Brain pericyte (primary cell): ENCODE data around the gene TOGARAM1.
"Not testable (repeated sequence)": the region's sequence is repeated elsewhere in the genome, so short reads cannot be mapped to it uniquely, and the experiment has no call there.

ENCODE experiments used
- DNase-seq: peaks from one replicate; pipeline ENCODE4 v3.0.0-alpha.2; 2012; ENCODE audit warnings: low read depth, low spot score

TOGARAM1 gene

DNA sequence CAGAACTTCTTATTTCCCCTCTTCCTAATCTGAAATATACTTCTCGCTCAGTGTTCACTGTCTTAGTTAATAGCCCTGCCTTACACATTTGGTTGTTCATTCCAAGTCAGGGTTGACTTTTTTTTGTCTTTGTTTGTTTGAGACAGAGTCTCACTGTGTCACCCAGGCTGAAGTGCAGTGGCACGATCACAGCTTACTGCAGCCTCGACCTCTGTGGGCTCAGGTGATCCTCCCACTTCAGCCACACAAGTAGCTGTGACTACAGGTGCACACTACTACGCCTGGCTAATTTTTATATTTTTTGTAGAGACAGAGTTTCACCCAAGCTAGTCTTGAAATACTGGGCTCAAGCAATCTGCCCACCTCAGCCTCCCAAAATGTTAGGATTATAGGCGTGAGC, 79.7 kb downstream of the TOGARAM1 start:
- DNase-seq = no peak

GRCh38 chr14:45044638-45045037, 82.6 kb downstream of the TOGARAM1 start:
- no peak for DNase-seq

GRCh38 chr14:45048385-45048784, 86.4 kb downstream of the TOGARAM1 start:
- no peak for DNase-seq

DNA sequence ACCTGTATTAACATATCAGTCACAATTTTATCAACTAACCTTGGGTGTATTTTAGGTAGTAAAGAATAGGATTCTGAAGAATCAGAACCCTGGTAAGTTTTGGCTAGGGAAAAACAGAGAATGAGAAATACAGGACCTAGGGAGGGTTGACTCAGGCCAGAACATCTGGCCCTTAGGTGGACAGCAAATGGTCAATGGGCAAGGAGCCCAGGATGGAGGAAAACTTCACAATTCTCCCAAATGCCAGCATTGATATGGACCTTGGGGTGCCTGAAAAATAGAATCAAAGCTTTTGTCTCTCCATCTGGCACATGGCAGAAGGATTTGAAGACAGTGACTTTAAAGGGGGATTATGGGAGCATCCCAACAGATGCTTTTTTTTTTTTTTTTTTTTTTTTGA, 89.2 kb downstream of the TOGARAM1 start:
- no peak for DNase-seq

DNA sequence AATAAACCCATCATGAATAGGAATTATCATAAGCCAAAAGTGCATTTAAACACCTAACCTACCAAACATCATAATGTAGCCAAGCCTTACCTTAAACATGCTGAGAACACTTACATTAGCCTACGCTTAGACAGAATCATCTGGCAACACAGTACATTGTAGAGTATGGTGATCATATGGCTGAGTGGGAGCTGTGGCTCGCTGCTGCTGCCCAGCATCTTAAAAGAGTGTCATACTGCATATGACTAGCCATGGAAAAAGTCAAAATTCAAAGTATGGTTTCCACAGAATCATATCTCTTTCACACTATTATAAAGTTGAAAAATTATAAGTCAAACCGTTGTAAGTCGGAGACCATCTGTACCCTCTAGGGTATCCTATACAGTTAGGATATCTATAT, 89.9 kb downstream of the TOGARAM1 start:
- no peak for DNase-seq

DNA sequence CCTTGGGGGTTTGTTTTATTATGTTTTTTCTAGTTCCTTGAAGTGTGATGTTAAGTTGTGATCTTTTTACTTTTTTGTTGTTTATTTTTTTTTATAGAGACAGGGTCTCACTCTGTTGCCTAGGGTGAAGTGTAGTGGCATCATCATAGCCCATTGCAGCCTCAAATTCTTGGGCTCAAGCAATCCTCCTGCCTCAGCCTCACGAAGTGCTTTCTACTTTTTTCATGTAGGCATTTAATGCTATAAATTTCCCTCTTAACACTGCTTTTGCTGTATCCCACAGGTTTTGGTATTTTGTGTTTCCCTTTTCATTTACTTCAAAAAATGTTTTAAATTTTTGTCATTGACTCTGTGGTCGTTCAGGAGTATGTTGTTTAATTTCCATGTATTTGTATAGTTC, 95.4 kb downstream of the TOGARAM1 start:
- DNase-seq = no peak

- DNase-seq = no peak
Observed at GRCh38 chr14:45057881-45058364, 95.9 kb downstream of the TOGARAM1 start.

GRCh38 chr14:45060551-45060950, 98.6 kb downstream of the TOGARAM1 start:
- no peak for DNase-seq

GRCh38 chr14:45065540-45065939, 103.5 kb downstream of the TOGARAM1 start:
- DNase-seq = no peak

- no peak for DNase-seq
Observed at GRCh38 chr14:45065956-45066355, 104.0 kb downstream of the TOGARAM1 start.

DNA sequence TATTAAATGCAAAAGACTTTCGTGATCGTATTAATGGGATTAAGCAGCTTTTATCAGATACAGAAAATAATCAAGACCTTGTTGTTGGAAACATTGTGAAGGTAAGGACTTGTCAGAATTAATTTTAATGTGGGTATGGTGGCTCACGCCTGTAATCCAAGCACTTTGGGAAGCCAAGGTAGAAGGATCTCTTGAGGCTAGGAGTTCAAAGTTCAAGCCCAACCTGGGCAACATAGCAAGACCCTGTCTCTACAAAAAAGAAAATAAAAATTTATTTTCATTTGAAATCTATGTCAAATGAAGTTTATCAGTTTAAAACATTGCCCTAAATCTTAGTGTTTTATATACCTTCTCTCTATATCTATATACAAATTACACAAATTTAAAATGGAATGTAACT, 104.7 kb downstream of the TOGARAM1 start:
- DNase-seq = no peak

GRCh38 chr14:45068396-45068795, 106.4 kb downstream of the TOGARAM1 start:
- no peak for DNase-seq

DNA sequence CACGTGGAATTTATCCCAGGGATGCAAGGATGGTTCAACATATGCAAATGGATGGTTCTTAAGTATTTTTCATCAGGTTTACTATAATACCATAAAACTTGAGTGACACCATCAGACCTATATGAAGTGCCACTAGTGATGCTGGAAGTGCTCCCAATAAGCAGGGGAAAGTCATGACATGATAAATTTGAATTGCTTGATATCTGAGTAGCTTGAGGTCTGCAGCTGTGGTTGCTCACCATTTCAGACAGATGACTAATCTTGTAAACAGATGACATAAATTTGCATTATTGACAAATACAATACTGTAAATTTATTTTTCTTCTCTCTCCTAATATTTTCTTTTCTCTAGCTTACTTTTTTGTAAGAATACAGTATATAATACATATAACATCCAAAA, 108.2 kb downstream of the TOGARAM1 start:
- no peak for DNase-seq

GRCh38 chr14:45072126-45072525, 110.1 kb downstream of the TOGARAM1 start:
- no peak for DNase-seq

DNA sequence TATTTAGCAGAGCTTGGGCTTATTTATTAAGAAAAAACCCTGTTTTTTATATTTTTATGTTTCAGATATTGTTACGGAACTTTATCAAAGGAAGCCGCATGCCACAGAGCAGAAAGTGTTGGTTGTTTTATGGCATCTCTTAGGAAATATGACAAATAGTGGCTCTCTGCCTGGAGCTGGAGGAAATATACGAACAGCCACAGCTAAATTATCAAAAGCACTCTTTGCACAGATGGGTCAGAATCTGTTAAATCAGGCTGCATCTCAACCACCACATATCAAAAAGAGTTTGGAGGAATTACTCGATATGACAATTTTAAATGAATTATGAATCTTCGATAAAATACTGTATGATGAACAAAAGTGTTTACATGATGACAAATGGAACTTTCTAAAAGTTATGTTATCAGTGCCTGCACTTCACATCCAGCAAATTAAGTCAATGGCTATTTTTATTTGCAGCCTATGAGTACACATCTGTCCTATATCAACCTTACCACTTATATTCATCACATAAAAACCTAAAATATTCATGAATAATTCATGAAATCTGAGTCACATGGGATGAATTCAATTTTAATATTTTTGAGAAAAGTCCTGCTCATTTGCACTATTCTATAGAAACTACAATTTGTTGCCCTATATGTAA, 111.4 kb downstream of the TOGARAM1 start:
- no peak for DNase-seq

DNA sequence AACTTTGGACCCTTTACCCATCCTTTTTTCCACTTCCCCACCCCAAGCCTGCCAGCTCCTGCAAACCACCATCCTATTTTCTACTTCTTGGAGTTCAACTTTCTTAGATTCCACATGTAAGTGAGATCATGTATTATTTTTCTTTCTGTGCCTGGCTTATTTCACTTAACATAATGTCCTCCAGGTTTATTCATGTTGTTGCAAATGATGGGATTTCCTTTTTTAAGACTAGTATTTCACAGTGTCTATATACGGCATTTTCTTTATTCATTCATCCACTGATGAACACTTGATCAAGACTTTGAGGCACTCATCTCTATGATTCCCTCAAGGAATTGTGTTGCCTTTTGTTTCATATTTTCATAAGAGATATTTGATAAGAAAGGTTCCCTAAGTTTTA, 116.3 kb downstream of the TOGARAM1 start:
- no peak for DNase-seq

DNA sequence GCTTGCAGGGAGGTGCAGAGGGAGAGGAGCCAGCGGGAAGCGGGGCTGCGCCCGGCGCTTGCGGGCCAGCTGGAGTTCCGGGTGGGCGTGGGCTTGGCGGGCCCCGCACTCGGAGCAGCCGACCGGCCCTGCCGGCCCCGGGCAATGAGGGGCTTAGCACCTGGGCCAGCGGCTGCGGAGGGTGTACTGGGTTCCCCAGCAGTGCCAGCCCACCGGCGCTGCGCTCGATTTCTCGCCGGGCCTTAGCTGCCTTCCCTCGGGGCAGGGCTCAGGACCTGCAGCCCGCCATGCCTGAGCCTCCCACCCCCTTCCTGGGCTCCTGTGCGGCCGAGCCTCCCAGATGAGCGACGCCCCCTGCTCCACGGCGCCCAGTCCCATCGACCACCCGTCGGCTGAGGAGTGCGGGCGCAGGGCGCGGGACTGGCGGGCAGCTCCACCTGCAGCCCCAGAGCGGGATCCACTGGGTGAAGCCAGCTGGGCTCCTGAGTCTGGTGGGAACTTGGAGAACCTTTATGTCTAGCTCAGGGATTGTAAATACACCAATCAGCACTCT, 118.5 kb downstream of the TOGARAM1 start:
- DNase-seq = not testable (repeated sequence)

DNA sequence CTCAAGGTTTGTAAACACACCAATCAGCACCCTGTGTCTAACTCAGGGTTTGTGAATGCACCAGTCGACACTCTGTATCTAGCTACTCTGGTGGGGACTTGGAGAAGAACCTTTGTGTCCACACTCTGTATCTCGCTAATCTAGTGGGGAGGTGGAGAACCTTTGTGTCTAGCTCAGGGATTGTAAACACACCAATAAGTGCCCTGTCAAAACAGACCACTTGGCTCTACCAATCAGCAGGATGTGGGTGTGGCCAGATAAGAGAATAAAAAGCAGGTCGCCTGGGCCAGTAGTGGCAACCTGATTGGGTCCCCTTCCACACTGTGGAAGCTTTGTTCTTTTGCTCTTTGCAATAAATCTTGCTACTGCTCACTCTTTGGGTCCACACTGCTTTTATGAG, 119.1 kb downstream of the TOGARAM1 start:
- not testable (repeated sequence) for DNase-seq

GRCh38 chr14:45082420-45082819, 120.4 kb downstream of the TOGARAM1 start:
- no peak for DNase-seq

- DNase-seq = no peak
Observed at GRCh38 chr14:45083617-45083975, 121.6 kb downstream of the TOGARAM1 start.

DNA sequence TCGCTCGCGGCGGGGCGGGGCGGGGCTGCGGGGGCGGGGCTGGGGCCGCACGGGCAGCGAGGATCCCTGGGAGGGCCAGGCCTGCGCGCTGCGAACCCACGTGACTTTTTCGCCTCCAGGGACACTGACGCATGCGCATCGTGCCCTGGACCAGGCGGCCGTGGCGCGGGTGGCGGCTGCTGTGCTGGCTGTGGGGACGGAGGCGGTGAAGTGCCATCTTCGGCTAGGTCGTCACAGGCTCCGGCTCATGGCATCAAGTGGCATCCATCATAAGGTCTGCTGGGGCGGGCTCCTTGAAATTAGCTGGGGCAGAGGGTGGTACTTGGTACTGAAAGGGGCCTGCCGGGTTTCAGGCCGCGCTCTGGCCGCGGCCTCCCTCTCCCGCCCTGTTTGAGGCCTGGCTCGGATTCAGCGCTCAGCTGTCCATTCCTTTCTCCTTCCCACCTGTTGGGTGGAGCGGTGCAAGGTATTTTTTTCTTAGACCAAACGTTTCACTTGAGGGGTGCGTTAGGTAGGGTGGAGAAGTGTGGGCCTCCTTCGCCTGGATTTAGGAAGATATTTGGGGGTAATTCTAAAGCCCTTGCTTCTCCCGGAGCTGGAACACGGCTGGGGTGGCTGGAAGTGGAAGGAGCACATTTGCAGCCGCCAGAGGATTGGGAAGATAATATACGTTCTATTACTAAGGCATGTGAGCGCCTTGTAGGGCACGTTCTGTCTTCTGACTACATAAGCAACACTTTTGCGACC, 122.2 kb downstream of the TOGARAM1 start, which contains the start of gene PRPF39:
TSS of gene PRPF39 (plus strand) at position 141 of the 747 bp plus-strand sequence. CDS start 11,124 bp downstream, outside the sequence.
- DNase-seq = peak; percentile 69

DNA sequence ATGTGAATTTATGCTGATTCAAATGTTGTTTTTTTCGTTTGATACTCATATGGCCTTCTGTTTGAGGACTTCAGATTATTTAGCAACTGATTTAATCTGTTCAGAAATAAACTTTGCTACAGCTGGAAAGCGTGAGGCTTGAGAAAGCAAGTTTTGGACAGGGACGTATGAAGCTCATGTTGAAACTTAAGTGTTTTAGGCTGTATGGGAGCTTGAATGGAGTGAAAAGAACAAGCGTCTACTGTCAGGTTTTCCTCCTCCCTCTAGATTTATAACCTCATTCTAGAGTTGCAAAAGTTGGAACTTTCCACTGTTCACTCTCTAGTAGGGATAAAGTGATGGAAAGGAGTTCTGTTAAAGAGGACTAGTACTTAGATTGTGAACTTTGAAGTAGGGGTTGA, 123.0 kb downstream of the TOGARAM1 start:
- peak; percentile 5 for DNase-seq

- no peak for DNase-seq
Observed at GRCh38 chr14:45089813-45090212, 127.8 kb downstream of the TOGARAM1 start.
